HuH-7 (cell line): ENCODE data around the gene IL4R.
A peak's percentile ranks its signal among the peaks of the same experiment; 100 is the strongest.
"Not testable (repeated sequence)": the region's sequence is repeated elsewhere in the genome, so short reads cannot be mapped to it uniquely, and the experiment has no call there.

Experiments
- DNase-seq: peaks from one replicate; pipeline ENCODE4 v3.0.0; 2011; ENCODE audit warnings: low spot score

Gene IL4R

DNA sequence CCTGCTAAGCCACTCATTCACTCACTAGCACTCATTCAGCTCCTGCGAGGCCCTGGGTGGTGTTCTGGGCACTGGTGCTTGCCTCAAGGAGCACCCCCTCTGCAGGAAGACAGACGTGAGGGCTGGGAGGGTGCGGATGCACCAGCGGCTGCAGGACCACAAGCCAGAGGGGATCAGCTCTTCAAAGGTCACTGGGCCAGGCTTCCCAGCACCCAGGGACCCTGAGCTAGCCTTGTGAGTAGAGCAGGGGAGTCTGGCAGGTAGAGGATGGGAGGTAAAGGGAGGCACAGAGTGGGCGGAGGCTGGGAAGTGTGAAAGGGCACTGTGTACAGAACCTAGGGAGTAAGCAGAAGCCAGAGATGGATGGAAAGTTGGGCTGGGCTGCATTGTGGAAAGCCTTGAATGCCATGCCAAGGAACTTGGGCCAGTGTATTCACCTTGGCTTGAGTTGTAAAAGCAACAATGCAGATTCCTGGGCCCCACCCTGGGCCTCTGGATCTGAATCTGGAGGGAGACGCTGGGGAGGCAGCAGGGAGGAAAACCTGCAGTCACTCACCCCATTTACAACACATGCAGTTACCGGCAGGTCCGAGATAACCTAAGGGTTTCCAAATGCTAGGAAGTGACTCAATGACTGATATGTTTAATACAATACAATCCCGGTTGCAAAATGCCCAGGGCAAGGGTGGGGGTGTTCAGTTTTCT is 1.7 kb downstream of the IL4R start:
- DNase-seq: peak; percentile 69

DNA sequence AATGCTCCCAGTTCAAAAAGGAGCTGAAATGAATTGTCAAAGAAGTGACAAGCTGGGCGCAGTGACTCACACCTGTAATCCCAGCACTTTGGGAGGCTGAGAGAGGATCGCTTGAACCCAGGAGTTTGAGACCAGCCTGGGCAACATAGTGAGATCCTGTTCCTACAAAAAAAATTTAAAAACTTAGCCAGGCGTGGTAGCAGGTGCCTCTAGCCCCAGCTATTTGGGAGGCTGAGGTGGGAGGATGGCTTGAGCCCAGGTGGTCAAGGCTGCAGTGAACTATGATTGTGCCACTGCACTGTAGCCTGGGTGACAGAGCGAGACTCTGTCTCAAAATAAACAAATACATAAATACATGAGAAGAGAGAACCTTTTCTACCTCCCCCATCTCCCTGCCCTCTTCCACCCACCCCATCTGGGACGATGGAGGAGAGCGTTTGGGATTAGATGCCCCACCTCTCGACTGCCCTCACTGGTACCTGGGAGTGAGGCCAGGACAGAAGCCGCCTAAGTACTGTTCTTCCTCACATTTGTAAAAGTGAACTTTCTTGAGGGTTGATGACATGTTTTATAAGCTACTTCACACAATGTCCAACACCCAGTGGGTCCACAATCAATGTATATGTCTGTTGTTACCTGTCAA is 2.4 kb downstream of the IL4R start:
- DNase-seq: no peak

DNA sequence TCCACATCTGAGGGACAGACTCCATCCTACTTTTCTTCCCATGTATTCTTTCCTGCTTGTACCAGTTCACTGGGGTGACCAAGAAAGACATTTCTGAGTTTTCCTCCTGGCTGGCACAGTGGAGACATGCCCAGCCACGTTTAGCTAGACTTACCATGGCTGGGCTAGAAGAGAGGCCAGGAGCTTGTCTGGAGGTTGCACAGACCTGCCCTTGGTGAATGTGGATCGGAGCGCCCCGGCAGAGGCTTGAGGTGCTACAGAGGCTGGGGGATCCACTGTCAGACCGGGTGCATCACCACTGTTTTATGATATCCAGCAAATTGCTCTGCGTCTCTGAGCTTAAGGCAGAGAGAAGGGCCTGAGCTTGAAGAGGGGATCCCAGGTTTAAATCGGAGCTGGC is 3.5 kb downstream of the IL4R start:
- DNase-seq: no peak

GRCh38 chr16:27317738-27318391 is 4.1 kb downstream of the IL4R start:
- DNase-seq: no peak

DNA sequence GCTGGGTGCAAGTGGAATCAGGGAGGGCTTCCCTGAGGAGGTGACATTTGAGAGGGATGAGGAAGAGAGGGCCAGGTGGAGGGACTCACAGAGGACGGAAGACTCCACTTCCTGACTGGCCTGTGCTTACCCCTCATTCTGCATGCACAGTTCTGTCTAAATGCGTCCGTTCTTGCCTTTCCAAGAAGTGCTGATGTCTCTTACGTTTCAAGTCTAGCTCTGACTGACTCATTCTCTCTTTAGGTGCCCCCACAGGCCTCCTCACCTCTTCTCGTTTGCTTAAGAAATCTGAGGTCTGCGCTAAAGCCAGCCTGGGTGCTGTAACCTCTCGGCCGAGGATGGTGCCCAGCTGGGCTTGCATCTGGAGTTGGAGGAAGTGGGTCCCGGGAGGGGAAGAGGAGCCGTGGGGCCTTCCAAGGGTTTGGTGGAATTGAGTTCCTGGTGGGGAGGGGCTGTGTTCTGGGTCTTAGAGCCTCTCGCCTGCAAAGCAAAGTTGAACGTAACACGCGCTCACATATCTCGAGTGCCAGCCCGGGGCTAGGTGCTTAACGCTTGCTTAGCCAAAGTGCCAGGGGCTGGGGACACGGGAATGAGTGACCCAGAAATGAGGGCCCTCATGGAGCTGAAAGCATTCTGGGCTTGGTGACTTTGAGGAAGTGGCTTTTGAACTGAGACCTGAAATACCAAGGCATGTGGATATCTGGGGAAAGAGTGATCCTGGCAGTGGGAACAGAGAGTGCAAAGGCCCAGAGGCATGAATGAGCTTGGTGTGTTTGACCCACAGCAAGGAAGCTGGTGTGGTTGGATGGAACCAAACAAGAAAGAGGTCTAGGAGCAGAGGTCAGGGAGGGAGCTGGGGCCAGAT is 4.8 kb downstream of the IL4R start:
- no peak for DNase-seq

- DNase-seq: no peak
These were observed 5.6 kb downstream of the IL4R start for GRCh38 chr16:27319257-27319965.

DNA sequence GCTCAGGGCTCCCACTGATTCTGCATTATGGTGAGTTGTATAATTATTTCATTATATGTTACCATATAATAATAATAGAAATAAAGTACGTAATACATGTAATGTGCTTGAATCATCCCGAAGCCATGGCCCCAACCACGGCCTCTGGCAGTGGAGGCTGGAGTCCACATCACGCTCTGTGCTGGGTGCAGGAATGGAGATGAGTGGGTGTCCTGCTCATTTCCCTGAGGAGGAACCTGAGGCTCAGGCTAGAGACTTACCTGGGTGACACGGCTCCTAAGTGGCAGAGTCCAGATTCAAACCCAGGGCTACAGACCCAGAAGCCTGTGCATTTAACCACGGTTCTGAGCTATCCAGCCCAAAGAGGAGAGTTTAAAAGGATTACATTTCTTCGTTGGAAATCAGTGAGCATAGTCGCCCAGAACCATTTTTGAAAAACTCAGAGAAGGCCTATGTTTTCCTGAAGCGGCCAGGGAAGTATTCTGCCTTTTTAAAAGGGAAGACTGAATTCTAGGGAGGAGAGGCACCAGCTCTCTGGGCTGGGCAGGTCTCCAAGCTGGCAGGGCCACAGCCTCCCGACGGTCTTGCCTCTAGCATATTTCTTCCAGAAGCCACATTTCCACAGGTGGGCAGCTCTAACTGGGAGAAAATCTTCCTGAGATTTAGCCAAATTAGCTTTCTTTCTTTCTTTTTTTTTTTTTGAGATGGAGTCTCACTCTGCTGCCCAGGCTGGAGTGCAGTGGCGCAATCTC is 6.7 kb downstream of the IL4R start:
- DNase-seq: no peak

GRCh38 chr16:27321013-27321915 is 7.5 kb downstream of the IL4R start:
- DNase-seq: no peak

DNA sequence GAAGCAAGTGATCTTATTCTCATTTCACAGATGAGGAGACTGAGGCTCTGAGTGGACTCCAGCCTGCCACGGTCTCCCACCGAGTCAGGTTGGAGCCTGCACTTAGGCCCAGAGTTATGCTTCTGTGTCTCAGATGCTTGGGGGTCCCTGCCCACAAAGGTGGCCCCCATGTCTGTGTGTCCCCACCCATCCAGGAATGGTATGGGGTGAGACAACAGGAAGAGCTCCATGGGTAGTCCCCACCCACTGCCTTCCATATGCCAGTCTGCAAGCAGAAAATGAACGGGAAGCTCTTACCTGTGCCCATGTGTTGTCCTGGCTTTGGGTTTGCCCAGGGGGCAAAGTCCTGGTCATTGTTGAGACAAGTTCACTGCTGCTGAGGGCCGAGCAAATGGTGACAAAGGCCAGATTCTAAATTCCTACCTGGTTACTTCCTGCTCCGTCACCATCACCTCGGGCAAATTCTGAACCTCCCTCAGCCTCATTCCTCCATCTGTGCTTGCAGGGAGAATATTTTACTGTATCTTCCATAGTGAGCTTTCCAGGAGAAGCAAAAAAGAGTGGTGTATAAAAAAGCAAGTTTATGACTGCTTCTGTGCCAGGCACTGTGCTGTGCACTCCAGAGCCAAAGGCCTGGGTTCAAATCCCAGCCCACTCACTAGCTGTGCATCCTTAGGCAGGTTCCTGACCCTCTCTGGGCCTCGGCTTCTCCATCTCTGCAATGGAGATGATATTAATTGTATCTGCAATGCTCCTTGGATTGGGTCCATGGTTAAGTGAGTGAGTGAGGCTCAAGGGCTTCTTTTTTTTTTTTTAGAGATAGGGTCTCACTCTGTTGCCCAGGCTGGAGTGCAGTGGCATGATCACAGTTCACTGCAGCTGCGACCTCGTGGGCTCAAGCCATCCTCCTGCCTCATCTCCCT is 9.3 kb downstream of the IL4R start:
- peak; percentile 49 for DNase-seq

DNA sequence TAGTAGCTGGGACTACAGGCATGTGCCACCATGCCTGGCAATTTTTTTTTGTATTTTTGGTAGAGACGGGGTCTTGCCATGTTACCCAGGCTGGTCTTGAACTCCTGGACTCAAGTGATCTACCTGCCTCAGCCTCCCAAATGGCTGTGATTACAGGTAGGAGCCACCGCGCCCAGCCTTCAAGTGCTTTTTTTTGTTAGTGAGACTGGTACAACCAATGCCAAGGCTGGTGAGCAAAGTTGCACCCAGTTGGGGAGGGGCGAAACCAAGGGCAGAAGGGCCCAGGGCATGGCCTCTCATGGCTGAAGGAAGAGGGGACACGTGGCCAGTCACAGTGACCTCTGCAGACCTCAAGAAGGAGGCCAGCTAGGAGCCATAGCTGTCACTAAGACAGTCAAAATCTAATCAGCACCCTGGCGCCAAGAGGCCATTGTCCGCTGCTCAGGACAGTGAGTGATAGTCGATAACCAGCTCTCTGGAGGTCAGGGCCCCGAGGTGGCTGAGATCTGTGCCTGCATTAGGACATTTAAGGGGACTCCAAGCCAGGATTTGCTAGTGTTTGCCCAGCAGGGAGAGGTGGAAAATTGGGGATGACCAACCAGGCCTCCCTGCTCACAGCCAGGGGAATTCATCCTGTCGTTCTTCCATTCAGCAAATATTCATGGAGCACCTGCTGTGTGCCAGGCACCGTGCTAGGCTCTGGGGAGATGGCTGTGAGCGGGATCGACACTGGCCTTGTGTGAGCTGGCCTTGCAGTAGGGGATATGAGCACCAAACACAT is 10.2 kb downstream of the IL4R start:
- DNase-seq: no peak

GRCh38 chr16:27324851-27325301 is 11.1 kb downstream of the IL4R start:
- DNase-seq: no peak

GRCh38 chr16:27325736-27326135 is 12.0 kb downstream of the IL4R start:
- no peak for DNase-seq

DNA sequence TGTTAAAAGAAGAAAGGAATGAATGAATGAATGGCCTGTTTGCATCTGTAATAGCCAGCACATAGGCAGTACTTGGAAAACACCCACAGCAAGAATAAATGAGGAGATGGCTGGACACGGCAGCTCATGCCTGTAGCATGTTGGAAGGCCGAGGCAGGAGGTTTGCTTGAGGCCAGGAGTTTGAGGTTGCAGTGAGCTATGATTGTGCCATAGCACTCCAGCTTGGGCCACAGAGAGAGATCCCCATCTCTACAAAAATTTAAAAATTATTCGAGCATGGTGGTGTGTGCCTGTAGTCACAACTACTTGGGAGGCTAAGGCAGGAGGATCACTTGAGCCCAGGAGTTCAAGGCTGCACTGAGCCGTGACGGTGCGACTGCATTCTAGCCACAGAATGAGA is 12.5 kb downstream of the IL4R start:
- DNase-seq: no peak

DNA sequence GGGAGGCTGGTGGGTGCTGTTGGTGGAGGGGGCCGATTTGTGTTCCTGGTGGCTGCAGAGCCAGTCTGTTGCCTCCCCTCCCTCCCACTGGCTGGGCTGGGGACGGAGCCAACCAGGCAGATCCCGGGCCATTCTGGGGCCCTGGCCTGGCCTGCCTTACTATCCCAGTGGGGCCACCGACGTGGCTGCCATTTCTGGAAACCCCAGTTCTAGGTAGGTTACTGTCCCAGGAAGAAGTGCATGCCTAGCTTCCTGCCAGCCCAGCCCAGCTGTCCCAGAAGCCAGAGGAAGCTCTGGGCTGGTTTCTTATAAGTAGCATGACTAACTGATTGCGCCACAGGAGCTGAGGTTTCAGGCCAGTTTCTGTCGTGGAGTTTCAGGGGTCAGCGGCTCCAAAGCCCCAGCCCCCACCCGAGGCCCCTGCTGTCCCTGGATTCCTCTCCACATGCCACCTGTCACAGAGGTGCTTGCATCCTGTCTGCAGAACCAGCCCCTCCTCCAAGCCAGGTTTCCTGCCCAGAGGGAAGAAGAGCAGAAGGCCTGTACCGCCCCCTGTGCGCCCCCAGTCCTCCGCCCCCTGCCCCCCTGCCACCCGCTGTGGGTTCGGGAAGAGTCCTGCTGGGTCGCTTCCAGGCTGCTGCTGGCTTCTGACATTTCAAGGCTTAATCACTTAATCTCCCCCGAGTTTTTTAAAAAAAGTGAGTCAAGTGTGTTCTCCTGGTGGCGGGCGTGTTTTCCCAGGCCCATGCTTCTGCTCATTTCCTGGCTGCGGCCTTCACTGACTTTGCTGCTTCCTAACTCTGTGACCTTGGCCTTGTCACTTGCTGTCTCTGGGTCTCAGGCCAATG is 13.2 kb downstream of the IL4R start:
- no peak for DNase-seq

DNA sequence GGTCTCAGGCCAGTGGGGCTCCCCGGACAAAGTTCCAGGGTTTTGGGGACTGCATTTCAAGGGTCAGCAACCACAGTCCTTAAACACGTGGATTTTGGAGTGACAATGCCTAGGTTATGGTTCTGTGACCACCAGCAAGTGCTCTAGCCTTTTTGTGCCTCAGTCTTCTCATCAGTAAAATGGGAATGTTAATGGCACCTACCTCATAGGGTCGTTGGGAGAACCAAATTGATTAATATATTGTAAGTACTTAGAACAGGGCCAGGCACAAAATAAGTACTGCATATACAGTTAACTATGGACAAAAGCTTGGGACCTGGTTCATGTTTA is 13.8 kb downstream of the IL4R start:
- DNase-seq: no peak

- DNase-seq: no peak
These were observed 15.2 kb downstream of the IL4R start for GRCh38 chr16:27328937-27329336.

DNA sequence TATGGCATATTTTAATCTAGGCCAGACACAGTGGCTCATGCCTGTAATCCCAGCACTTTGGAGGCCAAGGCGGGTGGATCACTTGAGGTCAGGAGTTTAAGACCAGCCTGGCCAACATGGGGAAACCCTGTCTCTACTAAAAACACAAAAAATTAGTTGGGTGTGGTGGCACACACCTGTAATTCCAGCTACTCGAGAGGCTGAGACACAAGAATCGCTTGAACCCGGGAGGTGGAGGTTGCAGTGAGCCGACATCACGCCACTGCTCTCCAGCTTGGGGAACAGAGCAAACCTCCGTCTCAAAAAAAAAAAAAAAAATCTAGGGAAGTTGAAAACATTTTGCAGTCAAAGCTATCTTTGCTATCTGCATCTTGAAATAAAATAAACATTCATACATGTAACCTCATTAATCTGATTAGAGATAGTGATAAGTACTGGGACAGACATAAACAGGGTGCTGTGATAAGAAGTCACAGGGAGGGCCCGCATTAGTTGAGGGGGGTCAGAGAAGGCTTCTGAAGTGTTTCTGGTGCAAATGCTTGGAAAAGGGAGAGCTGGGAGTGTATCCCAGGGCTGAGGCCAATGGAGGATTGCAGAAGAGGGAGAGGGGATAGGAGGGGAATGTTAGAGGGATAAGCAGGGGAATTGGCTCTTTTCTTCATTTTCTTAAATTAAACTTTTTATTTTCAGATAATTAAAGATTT is 15.8 kb downstream of the IL4R start:
- not testable (repeated sequence) for DNase-seq
